Tibial artery (tissue), 4 donors: ENCODE data around the gene NCCRP1.
"Not testable (repeated sequence)": the region's sequence is repeated elsewhere in the genome, so short reads cannot be mapped to it uniquely, and the experiment has no call there.

Experiments
- DNase-seq, 2 donors: peaks; one replicate each; pipeline ENCODE4 v3.0.0-alpha.2; 2019
- H3K27ac ChIP-seq, 2 donors: fragments of 200-600 bp; sonication (generic) in 1 of 2; 1 replicate in 1 of 2; 2 replicates in 1 of 2; pipeline ENCODE4 v1.5.1; 2018 to 2019; ENCODE audit warnings: mild to moderate bottlenecking in 1 of 2
- H3K27me3 ChIP-seq, 2 donors: fragments of 200-600 bp; sonication (generic) in 1 of 2; one replicate each; pipeline versions ENCODE4 v1.5.1 to v1.6.0; 2016 to 2019
- H3K36me3 ChIP-seq, 3 donors: fragments of 200-600 bp; sonication (generic) in 2 of 3; one replicate each; pipeline ENCODE4 v1.5.1; 2016 to 2019; ENCODE audit warnings: mild to moderate bottlenecking in 2 of 3
- H3K4me1 ChIP-seq, 4 donors: fragments of 200-600 bp; sonication (generic) in 2 of 4; 1 replicate in 3 of 4; 2 replicates in 1 of 4; pipeline ENCODE4 v1.5.1; 2016 to 2019
- H3K4me3 ChIP-seq, 2 donors: fragments of 200-600 bp; sonication (generic) in 1 of 2; 1 replicate in 1 of 2; 2 replicates in 1 of 2; pipeline ENCODE4 v1.5.1; 2018 to 2019; ENCODE audit warnings: mild to moderate bottlenecking in 2 of 2
- H3K9me3 ChIP-seq, 3 donors: fragments of 200-600 bp; sonication (generic) in 1 of 3; one replicate each; pipeline ENCODE4 v1.5.1; 2016 to 2019
- CTCF ChIP-seq, 2 experiments: fragments of 200-600 bp in 1 of 2; fragments of 450-650 bp in 1 of 2; IDR thresholded peaks; one replicate each; pipeline ENCODE4 v1.5.1; 2017 to 2019; ENCODE audit warnings: antibody characterized with exemption in 2 of 2, mild to moderate bottlenecking in 1 of 2, moderate library complexity in 1 of 2
- intact Hi-C: fragments of 100-400 bp; cut with DNase I; formaldehyde crosslinking; loops from one replicate; pipeline ENCODE4 v1.15.0; 2023; ENCODE audit warnings: low total_unique reads

NCCRP1 gene

DNA sequence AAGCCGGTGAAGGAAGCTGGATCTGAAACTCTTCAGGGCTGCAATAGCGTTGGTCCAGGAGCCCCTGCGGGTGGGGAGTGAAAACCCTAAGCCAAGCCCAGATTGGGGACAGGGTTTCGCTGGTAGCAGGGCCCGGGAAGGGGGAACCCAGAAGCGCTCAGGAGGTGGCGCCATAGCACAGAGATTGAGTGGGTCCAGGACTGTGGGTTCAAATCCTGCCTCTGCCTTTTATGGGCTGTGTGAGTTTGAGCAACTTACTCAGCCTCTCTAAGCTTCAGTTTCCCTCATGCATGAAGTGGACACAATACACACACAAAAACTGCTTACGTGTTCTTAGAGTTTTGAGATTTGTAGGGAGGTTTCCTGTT, 15.6 kb downstream of the NCCRP1 start:
- DNase-seq = no peak
- intact Hi-C loops = no loop called here
- Histone ChIP-seq H3K27ac (no peak overlapping the region), H3K27me3 (peaks cover 0 to 41% of the 10 kb centered on the region in 2 donors), H3K4me3 (no peak overlapping the region), H3K4me1 (no peaks in the 10 kb centered on the region), H3K36me3 (no peaks in the 10 kb centered on the region), H3K9me3 (peaks cover 0 to 18% (median 15%) of the 10 kb centered on the region in 3 donors)
- no peak for TF ChIP-seq CTCF (IDR thresholded peaks at IDR 0.05)

GRCh38 chr19:39215323-39215722, 18.6 kb downstream of the NCCRP1 start:
- Histone ChIP-seq H3K9me3 (peaks cover 0 to 18% (median 15%) of the 10 kb centered on the region in 3 donors), H3K27me3 (peaks cover 0 to 42% of the 10 kb centered on the region in 2 donors)
- H3K4me3 ChIP-seq, H3K4me1 ChIP-seq, H3K36me3 ChIP-seq, intact Hi-C loops, DNase-seq, H3K27ac ChIP-seq: not testable (repeated sequence)

GRCh38 chr19:39217094-39217493, 20.3 kb downstream of the NCCRP1 start:
- H3K27me3 ChIP-seq = peaks cover 0 to 39% of the 10 kb centered on the region in 2 donors
- no peak overlapping the region for H3K27ac ChIP-seq
- TF ChIP-seq CTCF (IDR thresholded peaks at IDR 0.05) = no peak
- H3K4me1 ChIP-seq = no peaks in the 10 kb centered on the region
- no peaks in the 10 kb centered on the region for H3K36me3 ChIP-seq
- no peak for DNase-seq
- no peak overlapping the region for H3K4me3 ChIP-seq
- intact Hi-C loops = no loop called here
- peaks cover 0 to 18% (median 15%) of the 10 kb centered on the region in 3 donors for H3K9me3 ChIP-seq

GRCh38 chr19:39218230-39219007, 21.7 kb downstream of the NCCRP1 start:
- Histone ChIP-seq H3K4me3 (no peak overlapping the region), H3K9me3 (peaks cover 0 to 18% (median 15%) of the 10 kb centered on the region in 3 donors), H3K27ac (no peak overlapping the region), H3K4me1 (no peaks in the 10 kb centered on the region), H3K27me3 (peaks cover 0 to 41% of the 10 kb centered on the region in 2 donors), H3K36me3 (no peaks in the 10 kb centered on the region)
- TF ChIP-seq CTCF (IDR thresholded peaks at IDR 0.05) = no peak
- DNase-seq = no peak
- intact Hi-C loops = no loop called here

GRCh38 chr19:39219108-39219507, 22.3 kb downstream of the NCCRP1 start:
- H3K4me1 ChIP-seq, H3K27ac ChIP-seq, H3K36me3 ChIP-seq, H3K4me3 ChIP-seq, intact Hi-C loops, DNase-seq: not testable (repeated sequence)
- Histone ChIP-seq H3K27me3 (peaks cover 0 to 46% of the 10 kb centered on the region in 2 donors), H3K9me3 (peaks cover 0 to 18% (median 15%) of the 10 kb centered on the region in 3 donors)

DNA sequence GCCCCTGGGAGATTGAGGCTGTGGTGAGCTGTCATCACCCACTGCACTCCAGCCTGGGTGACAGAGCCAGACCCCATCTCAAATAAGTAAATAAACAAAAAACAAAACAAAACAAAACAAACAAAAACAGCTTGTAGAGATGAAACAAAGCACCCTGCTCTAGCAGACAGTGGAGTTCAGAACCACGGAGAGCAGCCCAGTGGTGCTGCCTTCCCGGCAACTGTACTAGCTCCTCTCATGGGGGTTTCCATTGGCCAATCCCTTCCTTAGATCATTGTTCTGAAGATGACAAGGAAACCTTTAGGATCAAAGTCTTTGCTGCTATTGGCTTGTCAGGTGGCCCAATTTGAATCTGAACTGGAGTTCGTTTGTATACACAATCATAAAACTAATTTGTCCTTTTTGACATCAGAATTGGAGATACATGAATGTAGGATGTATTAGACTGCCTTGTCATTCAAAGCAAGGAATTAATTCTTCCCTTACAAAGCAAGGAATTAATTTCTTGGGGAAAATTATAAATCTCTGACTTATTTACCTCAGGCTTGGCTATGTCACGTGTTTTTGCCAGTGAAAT, 27.0 kb downstream of the NCCRP1 start:
- TF ChIP-seq CTCF (IDR thresholded peaks at IDR 0.05) = no peak
- intact Hi-C loops = no loop called here
- H3K9me3 ChIP-seq = no peaks in the 10 kb centered on the region
- no peak for DNase-seq
- H3K27me3 ChIP-seq = peaks cover 0 to 32% of the 10 kb centered on the region in 2 donors
- no peaks in the 10 kb centered on the region for H3K4me1 ChIP-seq
- no peaks in the 10 kb centered on the region for H3K36me3 ChIP-seq
- H3K4me3 ChIP-seq = no peak overlapping the region
- H3K27ac ChIP-seq = no peak overlapping the region
